Pancreas (tissue), 10 donors: ENCODE data around the gene PARP3. TPM values are rescaled to one million over a fixed set of nuclear protein-coding genes. Genes with fewer than 3 reads are reported as not detected.
A peak's percentile ranks its signal among the peaks of the same experiment; 100 is the strongest.

ENCODE experiments used
- ATAC-seq, 4 donors: fragments of 200-7000 bp; cut with Tn5 transposase; one replicate each; pipeline versions ENCODE4 v1.8.0 to v1.9.1; 2020; ENCODE audit warnings: mild to moderate bottlenecking in 4 of 4, moderate library complexity in 4 of 4
- DNase-seq, 6 donors: peaks; one replicate each; pipeline ENCODE4 v3.0.0-alpha.2; 2020
- FAIRE-seq: peaks from 2 replicates; lab custom pipeline; 2012; peaks lifted over from hg19 to GRCh38; lab: Jason Lieb, UNC
- H3K27ac ChIP-seq, 4 donors: fragments of 200-600 bp; sonication (generic); 1 replicate in 3 of 4; 2 replicates in 1 of 4; pipeline versions ENCODE4 v1.5.0 to v1.8.0; 2020
- H3K27me3 ChIP-seq, 4 donors: fragments of 200-600 bp; one replicate each; pipeline ENCODE4 v1.8.0; 2021
- H3K36me3 ChIP-seq, 3 donors: fragments of 200-600 bp; sonication (generic) in 1 of 3; one replicate each; pipeline versions ENCODE4 v1.5.0 to v1.8.0; 2020 to 2021
- H3K4me1 ChIP-seq, 3 donors: fragments of 200-600 bp; one replicate each; pipeline ENCODE4 v1.8.0; 2021
- H3K4me3 ChIP-seq, 4 donors: fragments of 200-600 bp; sonication (generic) in 2 of 4; one replicate each; pipeline versions ENCODE4 v1.5.0 to v1.8.0; 2020 to 2021
- H3K9me3 ChIP-seq, 4 donors: fragments of 200-600 bp; one replicate each; pipeline ENCODE4 v1.8.0; 2021
- CTCF ChIP-seq, 4 donors: fragments of 200-600 bp; sonication (generic) in 3 of 4; IDR thresholded peaks; one replicate each; pipeline versions ENCODE4 v1.5.0 to v1.8.0; 2021; ENCODE audit warnings: antibody characterized with exemption in 4 of 4
- whole genome bisulfite sequencing, 2 donors: extraction: QIAGEN DNeasy Blood & Tissue Kit; methylation state at CpG; one replicate each; pipeline ENCODE4 v1.1.7; 2013; 5-methylcytosine and 5-hydroxymethylcytosine counted together
- intact Hi-C, 3 donors: fragments of 100-400 bp; cut with DNase I; formaldehyde crosslinking; loops; one replicate each; pipeline versions ENCODE4 v1.11.1 to v1.14.2; 2022
- polyA plus RNA-seq, 2 donors: library from polyadenylated mRNA; stranded (reverse); fragments of 200-250 nt; gene quantifications; one replicate each; pipeline ENCODE4 v1.2.3, GENCODE V29; 2013
- total RNA-seq, 6 donors: library from RNA; stranded (reverse); fragmentation: NEBNext Ultra II Directional in 4 of 6; extraction: Animal tissue kit (Norgen Biotek cat#: 25700) in 4 of 6; gene quantifications; one replicate each; pipeline versions ENCODE4 v1.2.1 to v1.2.4, GENCODE V29; 2021 to 2023
- donor health status: healthy with polysubstance abuse.
- donor health status: DM: no; HTN: no; CAD: no; lungs with moderate emphysema.
- donor health status: DM: no; HTN: no; CAD: no.
- donor health status: control.
- donor health status: control.
- donor health status: Bipolar disorder and iron deficiency.
- donor health status: DM: yes; HTN: yes; CAD: no.
- donor health status: DM: no; HTN: no; CAD: no.
- donor health status: DM: no; HTN: no; CAD: no.
- donor health status: DM: yes; HTN: yes; CAD: no.

Gene PARP3
- total and polyA plus RNA-seq, 8 donors, result 2.1 to 8.3 (median 5.2) TPM

GRCh38 chr3:51945926-51946705, 4.0 kb downstream of the PARP3 start:
- FAIRE-seq, result no peak
- H3K4me1 ChIP-seq, result peaks cover 0 to 4% (median 0%) of the 10 kb centered on the region in 3 donors
- no peaks in the 10 kb centered on the region for H3K9me3 ChIP-seq
- TF ChIP-seq CTCF (IDR thresholded peaks at IDR 0.05), result no peak
- 84 to 90% methylated on average over 14 of the region's 14 CpGs for WGBS, 2 donors
- intact Hi-C loops, result loop anchor here in 1 of 3 donors (10.0 kb wide), 1 partner anchor 179 kb away; no protein-coding TSS in a partner anchor
- H3K4me3 ChIP-seq, result no peak overlapping the region
- no peak overlapping the region for H3K27ac ChIP-seq
- no peaks in the 10 kb centered on the region for H3K27me3 ChIP-seq
- no peak for ATAC-seq
- H3K36me3 ChIP-seq, result no peaks in the 10 kb centered on the region
- peak in 1 of 6 donors; percentile 26 for DNase-seq

GRCh38 chr3:51946796-51947195, 4.6 kb downstream of the PARP3 start:
- no peak for TF ChIP-seq CTCF (IDR thresholded peaks at IDR 0.05)
- Histone ChIP-seq H3K36me3 (no peaks in the 10 kb centered on the region), H3K27me3 (no peaks in the 10 kb centered on the region), H3K9me3 (no peaks in the 10 kb centered on the region), H3K27ac (no peak overlapping the region), H3K4me1 (peaks cover 0 to 3% (median 0%) of the 10 kb centered on the region in 3 donors), H3K4me3 (no peak overlapping the region)
- FAIRE-seq (no peak), DNase-seq (peak in 2 of 6 donors; percentile 4 to 36), ATAC-seq (no peak)
- intact Hi-C loops, result loop anchor here in 1 of 3 donors (10.0 kb wide), 1 partner anchor 178 kb away; no protein-coding TSS in a partner anchor
- WGBS, 2 donors, result 64 to 68% methylated on average over 4 of the region's 4 CpGs

- no peak for ATAC-seq
- DNase-seq, result peak in 1 of 6 donors; percentile 30
- FAIRE-seq, result no peak
- Histone ChIP-seq H3K9me3 (no peaks in the 10 kb centered on the region), H3K4me1 (peaks cover 0 to 1% (median 0%) of the 10 kb centered on the region in 3 donors), H3K27me3 (no peaks in the 10 kb centered on the region), H3K4me3 (no peak overlapping the region), H3K27ac (no peak overlapping the region), H3K36me3 (no peaks in the 10 kb centered on the region)
- no peak for TF ChIP-seq CTCF (IDR thresholded peaks at IDR 0.05)
- 65 to 69% methylated on average over 13 of the region's 13 CpGs for whole genome bisulfite sequencing, 2 donors
- intact Hi-C loops, result loop anchor here in 1 of 3 donors (10.0 kb wide), 1 partner anchor 177 kb away; no protein-coding TSS in a partner anchor
These were observed 5.2 kb downstream of the PARP3 start for GRCh38 chr3:51947215-51947900.

- TF ChIP-seq CTCF (IDR thresholded peaks at IDR 0.05), result no peak
- Histone ChIP-seq H3K4me1 (no peaks in the 10 kb centered on the region), H3K27ac (no peak overlapping the region), H3K4me3 (no peak overlapping the region), H3K27me3 (no peaks in the 10 kb centered on the region), H3K9me3 (no peaks in the 10 kb centered on the region), H3K36me3 (no peaks in the 10 kb centered on the region)
- DNase-seq (peak in 1 of 6 donors; percentile 35), FAIRE-seq (no peak), ATAC-seq (no peak)
- intact Hi-C loops, result loop anchor here in 1 of 3 donors (10.0 kb wide), 1 partner anchor 177 kb away; no protein-coding TSS in a partner anchor
- 82 to 87% methylated on average over 10 of the region's 10 CpGs for WGBS, 2 donors
These were observed 5.9 kb downstream of the PARP3 start for GRCh38 chr3:51948016-51948580.
